Left ventricle myocardium inferior (tissue), 1 donor: ENCODE measurements around the gene MYRF. TPM values are rescaled to one million over a fixed set of nuclear protein-coding genes. Genes with fewer than 3 reads are reported as not detected.

ENCODE experiments used
- DNase-seq: peaks from one replicate; pipeline ENCODE4 v3.0.0-alpha.2; 2020
- H3K27ac ChIP-seq: fragments of 200-600 bp; replicated peaks from 2 replicates; pipeline ENCODE4 v1.8.0; 2021
- H3K27me3 ChIP-seq: fragments of 200-600 bp; 2 replicates; pipeline ENCODE4 v1.8.0; 2021; ENCODE audit warnings: low read depth
- H3K36me3 ChIP-seq: fragments of 200-600 bp; 2 replicates; pipeline ENCODE4 v1.8.0; 2021
- H3K4me1 ChIP-seq: fragments of 200-600 bp; 2 replicates; pipeline ENCODE4 v1.8.0; 2021
- H3K4me3 ChIP-seq: fragments of 200-600 bp; 2 replicates; pipeline ENCODE4 v1.8.0; 2021; ENCODE audit warnings: mild to moderate bottlenecking, moderate library complexity
- H3K9me3 ChIP-seq: fragments of 200-600 bp; replicated peaks from 2 replicates; pipeline ENCODE4 v1.8.0; 2021
- intact Hi-C: fragments of 100-400 bp; cut with micrococcal nuclease; formaldehyde crosslinking; loops from one replicate; pipeline ENCODE4 v1.11.0; 2022
- total RNA-seq: library from RNA; stranded (reverse); fragmentation: NEBNext Ultra II Directional; extraction: Animal tissue kit (Norgen Biotek cat#: 25700); gene quantifications from one replicate; pipeline ENCODE4 v1.2.1, GENCODE V29; 2021
- TF ChIP-seq, protein P1 (sequence below): fragments of 200-600 bp; IDR thresholded peaks from 2 replicates; pipeline ENCODE4 v1.8.0; 2021; ENCODE audit warnings: antibody characterized with exemption, mild to moderate bottlenecking, borderline replicate concordance
- donor health status: DM: no; HTN: yes; CAD: no; lungs with severe emphysema.

Gene MYRF
- total RNA-seq, 1 donor from 2014 or later: 0.14 TPM

DNA sequence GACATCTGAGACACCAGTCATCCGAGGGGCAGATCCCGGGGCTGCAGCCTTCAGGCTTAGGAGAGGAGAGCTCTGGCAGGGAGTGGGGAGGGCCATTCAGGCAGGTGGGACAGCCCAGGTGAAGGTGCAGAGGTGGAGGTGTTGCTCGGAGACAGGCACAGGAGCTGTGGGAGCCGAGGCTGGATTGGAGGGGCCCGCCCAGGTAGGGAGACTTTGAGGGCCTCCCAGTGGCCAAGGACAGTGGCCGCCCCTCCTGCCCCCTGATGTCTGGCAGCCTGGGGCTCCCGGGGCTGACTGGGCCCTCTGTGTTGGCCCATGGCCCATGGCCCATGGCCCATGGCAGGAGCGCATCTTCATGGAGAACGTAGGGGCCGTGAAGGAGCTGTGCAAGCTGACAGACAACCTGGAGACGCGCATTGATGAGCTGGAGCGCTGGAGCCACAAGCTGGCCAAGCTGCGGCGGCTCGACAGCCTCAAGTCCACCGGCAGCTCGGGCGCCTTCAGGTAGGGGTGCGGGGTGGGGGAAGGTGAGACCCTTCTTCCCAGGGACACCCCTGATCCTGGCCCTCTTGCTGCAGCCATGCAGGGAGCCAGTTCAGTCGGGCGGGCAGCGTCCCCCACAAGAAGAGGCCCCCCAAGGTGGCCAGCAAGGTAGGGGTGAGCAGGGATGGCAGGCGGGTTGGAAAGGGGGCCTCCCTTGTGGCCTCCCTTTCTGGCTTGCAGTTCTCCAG, 26.6 kb downstream of the MYRF start:
- TF ChIP-seq, protein P1, sequence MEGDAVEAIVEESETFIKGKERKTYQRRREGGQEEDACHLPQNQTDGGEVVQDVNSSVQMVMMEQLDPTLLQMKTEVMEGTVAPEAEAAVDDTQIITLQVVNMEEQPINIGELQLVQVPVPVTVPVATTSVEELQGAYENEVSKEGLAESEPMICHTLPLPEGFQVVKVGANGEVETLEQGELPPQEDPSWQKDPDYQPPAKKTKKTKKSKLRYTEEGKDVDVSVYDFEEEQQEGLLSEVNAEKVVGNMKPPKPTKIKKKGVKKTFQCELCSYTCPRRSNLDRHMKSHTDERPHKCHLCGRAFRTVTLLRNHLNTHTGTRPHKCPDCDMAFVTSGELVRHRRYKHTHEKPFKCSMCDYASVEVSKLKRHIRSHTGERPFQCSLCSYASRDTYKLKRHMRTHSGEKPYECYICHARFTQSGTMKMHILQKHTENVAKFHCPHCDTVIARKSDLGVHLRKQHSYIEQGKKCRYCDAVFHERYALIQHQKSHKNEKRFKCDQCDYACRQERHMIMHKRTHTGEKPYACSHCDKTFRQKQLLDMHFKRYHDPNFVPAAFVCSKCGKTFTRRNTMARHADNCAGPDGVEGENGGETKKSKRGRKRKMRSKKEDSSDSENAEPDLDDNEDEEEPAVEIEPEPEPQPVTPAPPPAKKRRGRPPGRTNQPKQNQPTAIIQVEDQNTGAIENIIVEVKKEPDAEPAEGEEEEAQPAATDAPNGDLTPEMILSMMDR: no peak
- intact Hi-C loops: no loop called here
- no peak overlapping the region for H3K4me3 ChIP-seq
- H3K36me3 ChIP-seq: no peaks in the 10 kb centered on the region
- DNase-seq: no peak
- no peaks in the 10 kb centered on the region for H3K27me3 ChIP-seq
- no peaks in the 10 kb centered on the region for H3K9me3 ChIP-seq
- H3K27ac ChIP-seq: no peak overlapping the region
- H3K4me1 ChIP-seq: peaks cover 10% of the 10 kb centered on the region

DNA sequence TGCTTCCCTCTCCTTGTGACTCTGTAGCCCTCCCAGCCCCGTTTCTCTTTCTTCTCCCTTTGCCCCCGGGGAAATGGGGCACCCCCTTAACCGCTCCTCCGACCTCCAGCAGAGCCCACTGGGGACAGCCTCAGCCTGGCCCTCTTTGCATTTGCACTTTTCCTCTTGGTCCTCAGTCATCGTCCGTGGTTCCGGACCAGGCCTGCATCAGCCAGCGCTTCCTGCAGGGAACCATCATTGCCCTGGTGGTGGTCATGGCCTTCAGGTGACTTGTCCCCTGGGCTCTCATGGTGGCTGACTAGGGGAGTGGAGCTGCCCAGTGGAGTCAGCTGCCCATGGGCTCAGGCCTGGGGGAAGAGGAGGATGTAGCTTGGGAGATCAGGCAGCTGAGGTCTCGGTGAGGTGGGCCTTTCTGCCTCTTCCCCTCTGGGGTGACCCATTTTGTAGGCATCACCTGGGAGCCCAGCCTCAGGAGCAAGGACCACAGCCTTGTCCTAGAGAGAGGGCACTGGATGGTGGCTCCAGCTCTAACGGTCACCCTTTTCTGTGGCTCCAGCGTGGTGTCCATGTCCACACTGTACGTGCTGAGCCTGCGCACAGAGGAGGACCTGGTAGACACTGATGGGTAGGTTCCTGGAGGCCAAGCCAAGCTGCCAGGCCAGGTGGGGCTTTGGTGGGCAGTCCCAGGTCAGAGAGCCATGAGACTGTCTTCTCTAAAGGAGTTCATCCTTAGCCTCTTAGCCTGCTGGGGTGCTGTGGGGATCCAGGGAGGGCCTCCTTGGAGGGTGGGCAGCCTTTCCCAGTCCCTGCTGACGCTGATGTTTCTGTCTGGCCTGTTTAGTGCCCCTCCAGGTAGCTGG, 27.5 kb downstream of the MYRF start:
- H3K27ac ChIP-seq: no peak overlapping the region

DNA sequence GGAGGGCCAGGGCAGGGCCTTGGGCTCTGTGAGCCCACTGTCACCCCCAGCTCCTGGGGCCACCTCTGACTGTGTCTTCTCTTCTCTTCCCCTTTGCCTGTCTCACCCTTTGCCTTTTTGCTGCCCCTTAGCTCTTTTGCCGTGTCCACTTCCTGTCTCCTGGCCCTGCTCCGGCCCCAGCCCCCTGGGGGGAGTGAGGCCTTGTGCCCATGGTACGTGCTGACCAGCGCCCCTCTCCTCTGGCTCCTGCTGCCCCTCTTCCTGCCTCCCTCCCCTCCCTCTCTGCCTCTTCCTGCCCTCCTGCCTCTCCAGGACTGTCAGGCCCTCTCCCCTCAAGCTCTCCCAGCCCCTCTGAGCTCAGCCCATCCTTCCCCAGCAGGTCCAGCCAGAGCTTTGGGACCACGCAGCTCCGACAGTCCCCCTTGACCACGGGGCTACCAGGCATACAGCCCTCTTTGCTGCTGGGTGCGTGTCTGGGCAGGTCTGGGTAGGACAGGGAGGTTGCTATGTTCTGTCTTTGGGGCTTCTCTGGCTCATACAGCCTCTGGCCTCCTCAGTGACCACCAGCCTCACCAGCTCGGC, 28.2 kb downstream of the MYRF start:
- TF ChIP-seq, protein P1: no peak
- DNase-seq: no peak
- H3K27ac ChIP-seq: no peak overlapping the region
- H3K36me3 ChIP-seq: peaks cover 9% of the 10 kb centered on the region
- H3K4me1 ChIP-seq: peaks cover 10% of the 10 kb centered on the region
- no peaks in the 10 kb centered on the region for H3K9me3 ChIP-seq
- no peaks in the 10 kb centered on the region for H3K27me3 ChIP-seq
- no peak overlapping the region for H3K4me3 ChIP-seq
- intact Hi-C loops: no loop called here

More for the DNA sequence above, 27.5 kb downstream of the MYRF start:
- no peak overlapping the region for H3K4me3 ChIP-seq
- TF ChIP-seq, protein P1: no peak
- intact Hi-C loops: no loop called here
- no peaks in the 10 kb centered on the region for H3K27me3 ChIP-seq
- peaks cover 5% of the 10 kb centered on the region for H3K36me3 ChIP-seq
- DNase-seq: no peak
- H3K4me1 ChIP-seq: peaks cover 10% of the 10 kb centered on the region
- no peaks in the 10 kb centered on the region for H3K9me3 ChIP-seq

DNA sequence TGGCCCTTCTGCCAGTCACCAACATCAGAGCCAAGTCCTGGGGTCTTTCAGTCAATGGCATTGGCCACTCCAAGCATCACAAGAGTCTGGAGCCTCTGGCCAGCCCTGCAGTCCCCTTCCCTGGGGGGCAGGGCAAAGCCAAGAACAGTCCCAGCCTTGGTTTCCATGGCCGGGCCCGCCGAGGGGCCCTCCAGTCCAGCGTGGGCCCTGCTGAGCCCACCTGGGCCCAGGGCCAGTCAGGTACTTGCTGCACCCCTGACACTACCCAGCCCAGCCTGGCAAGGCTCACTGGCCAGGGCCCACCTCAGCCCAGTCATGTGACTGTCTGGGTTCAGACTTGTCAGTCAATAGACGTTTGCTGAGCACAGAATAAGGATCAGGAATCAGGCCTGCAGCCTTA, 29.1 kb downstream of the MYRF start:
- TF ChIP-seq, protein P1: no peak
- Histone ChIP-seq H3K4me3 (no peak overlapping the region), H3K27ac (no peak overlapping the region), H3K36me3 (peaks cover 17% of the 10 kb centered on the region), H3K27me3 (no peaks in the 10 kb centered on the region), H3K9me3 (no peaks in the 10 kb centered on the region), H3K4me1 (peaks cover 10% of the 10 kb centered on the region)
- no peak for DNase-seq
- intact Hi-C loops: no loop called here

DNA sequence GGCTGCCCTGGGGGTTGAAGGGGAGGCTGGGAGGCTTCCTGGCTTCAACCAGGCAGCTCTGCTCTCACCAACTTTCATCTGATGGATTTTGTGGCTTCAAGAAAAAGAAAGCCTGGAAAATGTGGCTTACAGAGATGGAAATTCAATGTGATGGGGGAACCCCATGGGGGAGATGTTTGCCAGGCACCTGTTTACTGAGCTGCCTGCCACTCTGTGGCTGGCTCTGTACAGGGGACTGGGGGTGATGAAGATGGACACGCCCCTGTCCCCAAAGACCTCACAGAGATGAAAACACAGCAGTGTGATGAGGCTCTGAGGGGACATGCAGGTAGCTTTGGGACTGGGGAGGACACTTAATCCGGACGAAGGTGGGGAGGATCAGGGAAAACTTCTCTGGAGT, 29.9 kb downstream of the MYRF start:
- DNase-seq: no peak
- Histone ChIP-seq H3K4me3 (no peak overlapping the region), H3K27ac (no peak overlapping the region), H3K9me3 (no peaks in the 10 kb centered on the region), H3K4me1 (peaks cover 5% of the 10 kb centered on the region), H3K27me3 (no peaks in the 10 kb centered on the region), H3K36me3 (peaks cover 24% of the 10 kb centered on the region)
- TF ChIP-seq, protein P1: no peak
- intact Hi-C loops: no loop called here
